SIG-M5 treated with dmso at 0.1 percent for 504 hours (cell line): ENCODE data around the gene HRH1.
A peak's percentile ranks its signal among the peaks of the same experiment; 100 is the strongest.

Experiments used
- DNase-seq: peaks from one replicate; lab custom pipeline; 2025; ENCODE audit not compliant: unreplicated experiment; lab: John Stamatoyannopoulos, UW

The HRH1 gene

DNA sequence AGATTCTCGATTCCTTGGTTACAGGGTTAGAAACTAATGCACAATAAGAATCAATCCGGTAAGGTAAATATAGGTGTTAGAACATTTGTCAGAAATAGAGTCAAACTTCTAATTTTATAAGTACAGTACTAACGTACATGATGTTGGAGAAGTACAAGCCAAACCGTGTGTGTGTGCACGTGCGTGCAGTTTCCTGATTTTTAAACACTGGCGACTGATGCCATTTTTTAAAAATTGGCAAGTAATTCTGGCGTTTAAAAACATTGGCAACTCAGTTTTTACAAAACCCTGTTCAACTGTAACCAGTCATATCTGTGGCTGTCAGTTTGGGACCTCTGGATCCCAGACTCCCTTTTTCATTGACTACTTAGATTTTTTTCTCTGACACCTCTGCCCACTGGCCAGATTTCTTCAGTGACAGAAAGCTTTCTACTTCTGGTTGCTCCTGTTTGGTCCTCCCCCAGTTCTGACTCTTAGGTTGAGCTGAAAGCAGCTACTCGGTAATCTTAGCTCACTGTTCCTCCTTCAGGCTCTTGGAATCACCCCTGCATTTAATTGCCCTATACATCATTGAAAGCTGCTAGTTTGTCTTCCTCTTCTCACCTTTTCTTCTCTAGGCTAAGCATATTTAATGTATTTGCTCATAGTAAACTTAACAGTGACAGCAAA, 118.7 kb downstream of the HRH1 start:
- DNase-seq, result peak; percentile 76

GRCh38 chr3:11273891-11274291, 119.6 kb downstream of the HRH1 start:
- peak; percentile 98 for DNase-seq

DNA sequence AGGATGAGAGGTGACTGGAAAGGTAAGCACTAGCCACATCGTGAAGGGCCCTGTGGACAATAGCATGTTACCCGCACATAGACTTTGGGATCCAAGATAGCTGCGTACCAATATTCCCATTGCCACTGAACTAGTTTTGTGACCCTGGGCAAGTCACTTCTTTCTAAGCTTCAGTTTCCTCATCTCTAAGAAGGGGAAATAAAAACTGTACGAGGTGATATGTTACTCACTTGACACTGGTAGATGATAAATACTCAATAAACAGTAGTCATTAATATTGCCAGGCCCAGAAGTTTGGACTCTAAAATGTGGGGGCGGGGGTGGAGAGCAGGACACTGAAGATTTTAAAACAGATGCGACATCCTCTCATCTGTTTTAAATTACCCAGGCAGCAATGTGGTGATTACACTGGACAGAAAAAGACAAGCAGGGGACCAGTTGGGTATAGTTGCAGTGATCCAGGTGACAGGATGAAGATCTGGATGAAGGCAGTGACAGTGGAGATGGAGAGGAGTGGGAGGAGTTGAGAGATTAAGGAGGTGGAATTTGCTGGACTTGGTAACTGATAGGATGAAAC, 120.4 kb downstream of the HRH1 start:
- DNase-seq, result no peak

- DNase-seq, result no peak
Measured at GRCh38 chr3:11275926-11276325, 121.6 kb downstream of the HRH1 start.

GRCh38 chr3:11276901-11277300, 122.6 kb downstream of the HRH1 start:
- no peak for DNase-seq

DNA sequence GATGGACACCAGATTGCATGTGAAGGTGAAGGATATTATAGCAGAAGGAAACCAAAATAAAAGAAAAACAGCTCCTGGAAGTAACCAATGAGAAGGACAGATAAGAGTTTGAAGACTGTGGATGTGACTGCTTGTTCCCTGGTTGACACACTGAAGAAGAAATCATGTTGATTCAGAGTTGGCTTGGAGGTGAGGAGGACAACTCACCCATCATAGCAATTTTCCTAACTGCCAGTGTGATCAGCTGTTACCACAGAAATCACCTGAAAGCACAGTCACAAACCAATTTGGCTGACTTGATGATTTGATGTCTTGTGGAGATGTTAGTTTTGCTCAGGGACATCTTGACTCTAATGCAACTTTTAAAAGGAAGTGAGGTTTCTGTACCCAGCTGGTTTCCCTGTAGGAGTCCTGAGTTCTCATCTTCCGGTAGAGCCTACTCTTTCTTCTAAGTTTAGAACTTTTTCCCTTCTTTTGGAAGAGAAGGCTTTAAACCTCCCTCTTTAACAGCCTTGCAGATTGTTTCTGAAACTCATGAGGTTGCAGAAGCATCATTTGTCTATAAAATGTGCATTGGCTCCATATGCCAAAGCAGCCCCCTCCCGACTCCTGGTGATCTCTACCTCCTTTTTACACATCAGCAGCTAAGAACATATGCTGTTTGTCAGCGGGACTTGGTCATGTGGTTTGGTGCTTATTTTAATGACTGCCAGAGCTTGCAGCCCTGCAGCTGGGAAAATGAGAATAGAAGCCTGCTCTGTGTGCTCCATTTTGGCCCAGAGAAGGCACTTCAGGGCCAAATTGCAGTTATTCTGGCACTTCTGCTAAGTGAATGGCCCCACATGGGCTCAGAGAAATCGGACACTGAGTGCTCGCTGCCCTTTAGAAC, 128.2 kb downstream of the HRH1 start:
- DNase-seq, result peak; percentile 17

GRCh38 chr3:11283139-11283475, 128.8 kb downstream of the HRH1 start:
- peak; percentile 37 for DNase-seq

DNA sequence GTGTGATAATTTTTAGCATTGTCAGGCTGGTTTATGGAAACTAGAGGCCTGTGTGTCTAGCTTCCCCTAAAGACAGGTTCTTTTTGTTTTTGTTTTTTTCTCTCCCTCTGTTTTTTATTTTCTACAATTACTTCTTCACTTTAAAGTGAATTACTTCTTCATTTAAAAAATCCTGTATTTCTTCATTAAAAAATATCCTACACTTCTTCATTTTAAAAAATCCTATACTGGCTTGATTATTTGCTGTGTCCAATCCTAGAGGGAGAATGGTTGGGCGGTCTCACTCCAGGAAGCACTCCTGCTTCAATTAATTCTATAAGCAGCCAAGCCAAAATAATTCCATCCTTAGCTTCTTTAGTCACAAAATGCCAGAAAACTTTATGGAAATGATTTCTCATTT, 129.7 kb downstream of the HRH1 start:
- DNase-seq, result no peak

- DNase-seq, result no peak
Measured at GRCh38 chr3:11285471-11285870, 131.2 kb downstream of the HRH1 start.

GRCh38 chr3:11287404-11287803, 133.1 kb downstream of the HRH1 start:
- no peak for DNase-seq

DNA sequence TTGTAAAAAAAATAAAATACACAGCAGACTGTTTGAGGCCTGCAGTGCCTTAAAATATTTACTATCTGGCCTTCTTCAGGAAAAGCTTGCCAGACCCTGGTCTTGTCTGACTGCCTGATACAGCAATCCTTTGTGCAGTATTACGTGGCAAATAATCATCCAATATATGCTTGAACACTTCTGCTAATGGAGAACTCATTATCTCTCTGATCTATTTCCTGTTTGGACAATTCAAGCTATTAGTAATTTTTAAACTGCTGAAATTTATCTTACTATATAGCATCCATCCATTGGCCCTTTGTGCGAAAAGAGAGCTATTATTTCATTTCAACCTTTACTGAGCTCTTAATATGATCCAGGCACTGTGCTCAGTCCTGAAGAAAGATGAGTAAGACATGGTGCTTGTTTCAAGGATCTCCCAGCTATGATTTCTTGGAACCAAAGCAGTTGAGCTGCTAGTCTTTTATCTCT, 133.8 kb downstream of the HRH1 start:
- DNase-seq, result no peak

DNA sequence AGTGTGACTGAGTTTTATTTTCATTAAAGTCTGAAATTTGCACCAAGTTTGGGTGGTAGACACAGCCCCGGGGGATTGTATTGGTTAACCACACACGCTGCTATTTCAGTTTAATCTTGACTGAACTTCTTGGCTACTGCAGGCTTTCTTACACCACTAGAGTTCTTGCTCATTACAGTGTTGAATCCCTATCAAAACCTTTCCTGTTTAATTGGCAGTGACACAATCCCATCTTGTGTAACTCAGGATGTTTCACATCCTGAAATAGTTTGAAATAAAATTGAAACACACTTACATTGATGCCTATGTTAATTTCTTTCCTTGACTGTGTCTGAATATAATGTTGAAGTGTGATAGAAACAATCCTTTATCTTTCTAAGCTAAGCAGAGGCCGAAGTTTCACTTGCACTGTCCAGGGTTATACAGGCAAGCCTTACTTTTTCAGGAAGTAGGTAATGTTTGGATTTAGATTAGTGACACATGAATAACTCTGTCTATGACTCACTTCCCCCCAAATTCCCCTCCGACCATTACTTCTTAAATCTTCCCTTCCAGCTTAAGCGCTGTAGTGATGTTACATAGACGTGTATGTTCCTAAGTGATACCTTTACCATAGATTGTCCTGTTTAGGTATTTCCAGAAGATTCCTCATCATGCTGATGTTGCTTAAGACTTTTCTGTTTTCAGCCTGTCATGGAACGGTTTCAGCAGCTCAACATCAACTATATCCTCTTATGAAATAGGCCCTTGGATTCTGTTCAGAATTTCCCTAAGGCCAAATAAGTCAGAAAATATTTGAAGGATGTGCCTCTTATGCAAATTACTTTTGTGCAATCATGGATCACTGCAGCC, 134.7 kb downstream of the HRH1 start:
- peak; percentile 97 for DNase-seq

DNA sequence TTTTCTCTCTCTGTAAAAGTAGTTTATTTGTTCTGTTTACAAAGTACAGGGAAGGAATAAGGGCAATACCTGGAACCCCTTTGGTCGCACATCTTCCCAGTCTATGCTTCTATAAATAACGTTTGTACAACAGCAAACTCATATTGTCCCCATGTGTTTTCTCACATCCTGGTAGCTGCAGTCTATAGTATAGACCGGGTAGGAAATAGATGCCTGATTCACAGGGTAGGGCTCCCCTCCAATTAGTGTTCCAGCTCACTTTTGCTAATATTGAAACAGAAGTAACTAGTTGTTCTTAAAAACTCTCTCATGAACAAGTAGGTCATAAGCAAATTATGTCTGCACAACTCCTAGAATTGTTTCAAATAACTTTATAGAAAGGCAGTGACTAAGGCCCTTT, 135.6 kb downstream of the HRH1 start:
- DNase-seq, result no peak

DNA sequence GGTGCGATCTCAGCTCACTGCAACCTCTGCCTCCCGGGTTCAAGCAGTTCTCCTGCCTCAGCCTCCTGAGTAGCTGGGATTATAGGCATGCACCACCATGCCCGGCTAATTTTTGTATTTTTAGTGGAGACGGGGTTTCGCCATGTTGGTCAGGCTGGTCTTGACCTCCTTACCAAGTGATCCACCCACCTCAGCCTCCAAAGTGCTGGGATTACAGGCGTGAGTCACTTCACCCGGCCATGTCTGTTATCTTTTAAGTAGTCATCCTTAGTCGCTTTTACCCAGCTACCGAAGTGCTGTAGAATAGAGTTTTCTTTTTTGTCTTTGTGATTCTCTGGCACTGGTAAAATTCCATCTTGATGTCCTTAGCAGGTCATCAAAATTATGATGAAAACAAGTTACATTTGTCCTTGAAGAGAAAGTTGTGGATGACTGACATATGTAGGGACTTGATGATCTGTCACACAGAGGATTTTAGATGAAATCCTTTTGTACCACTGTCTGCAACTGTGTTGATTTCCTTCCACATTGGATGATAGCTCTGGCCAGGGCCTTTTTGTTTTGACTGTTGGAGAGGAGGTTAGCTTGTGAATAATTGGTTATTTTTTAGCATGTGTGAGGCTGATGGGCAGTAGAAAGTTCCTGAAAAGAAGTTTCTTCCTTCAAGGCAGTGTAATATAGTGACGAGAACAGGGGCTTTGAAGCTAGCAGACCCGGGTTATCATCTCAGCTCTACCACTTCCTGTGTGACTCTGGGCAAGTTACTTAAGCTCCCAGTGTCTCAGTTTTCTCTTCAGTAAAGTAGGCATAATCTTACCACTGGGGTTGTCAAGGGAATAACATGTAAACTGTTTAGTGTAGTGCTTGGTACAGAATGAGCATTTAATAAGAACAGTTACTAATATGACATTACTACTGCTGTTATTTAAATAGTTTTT, 136.7 kb downstream of the HRH1 start:
- peak; percentile 41 for DNase-seq

DNA sequence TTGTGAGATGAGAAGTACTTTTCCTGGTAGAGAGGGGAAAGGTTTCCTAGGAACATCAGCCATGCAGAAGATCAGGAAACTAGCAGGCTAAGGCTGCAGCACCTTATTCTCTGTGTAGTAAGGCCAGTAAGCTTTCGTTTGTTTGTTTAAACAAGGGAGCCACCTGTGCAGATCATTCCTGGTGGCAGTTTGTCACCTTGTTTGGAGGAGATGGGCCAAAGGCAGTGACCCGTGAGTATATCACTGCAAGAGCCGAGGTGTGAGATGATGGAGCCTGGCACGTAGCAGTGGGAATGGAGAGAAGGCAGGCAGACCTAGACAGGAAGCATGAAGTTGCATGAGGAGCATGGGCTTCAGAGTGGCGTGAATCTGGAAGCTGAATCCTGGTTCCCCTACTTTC, 137.5 kb downstream of the HRH1 start:
- no peak for DNase-seq

- DNase-seq, result no peak
Measured at GRCh38 chr3:11297126-11297525, 142.8 kb downstream of the HRH1 start.

- DNase-seq, result no peak
Measured at GRCh38 chr3:11300970-11301369, 146.7 kb downstream of the HRH1 start.

- DNase-seq, result no peak
Measured at GRCh38 chr3:11302444-11302843, 148.2 kb downstream of the HRH1 start.

GRCh38 chr3:11304175-11304574, 149.9 kb downstream of the HRH1 start:
- no peak for DNase-seq

GRCh38 chr3:11305509-11305908, 151.2 kb downstream of the HRH1 start:
- no peak for DNase-seq
